MCF 10A (cell line): Measurements from ENCODE around the gene TUG1. TPM values are rescaled to one million over a fixed set of nuclear protein-coding genes. Genes with fewer than 3 reads are reported as not detected.

Source experiments
- BruUV-seq: library from RNA; stranded (reverse); fragments of 400-500 nt; replicated peaks from 2 replicates; lab custom pipeline; 2021; lab: Mats Ljungman, UMichigan
- CTCF ChIA-PET: fragments of 300-600 bp; sonication (Branson Sonifier 250); formaldehyde crosslinking; extraction: SDS; loops from one replicate; lab custom pipeline; 2021; ENCODE audit warnings: antibody characterized with exemption, inconsistent platforms; lab: Yijun Ruan, JAX
- POLR2A ChIA-PET: fragments of 300-600, 350-650 bp; sonication (Branson Sonifier 250); formaldehyde crosslinking; extraction: SDS; loops from one replicate; lab custom pipeline; 2020; ENCODE audit warnings: antibody characterized with exemption, inconsistent platforms; lab: Yijun Ruan, JAX
- DNase-seq: peaks from one replicate; pipeline ENCODE4 v3.0.0-alpha.2; 2018; ENCODE audit not compliant: unreplicated experiment
- H3K27ac Mint-ChIP-seq: one replicate; pipeline ENCODE4 v1.8.0; 2022; ENCODE audit warnings: mild to moderate bottlenecking, low read depth, mixed read lengths; ENCODE audit not compliant: unreplicated experiment
- H3K27me3 Mint-ChIP-seq: one replicate; pipeline ENCODE4 v1.8.0; 2022; ENCODE audit warnings: mixed read lengths; ENCODE audit not compliant: insufficient read depth, unreplicated experiment
- H3K36me3 Mint-ChIP-seq: one replicate; pipeline ENCODE4 v1.8.0; 2022; ENCODE audit warnings: mild to moderate bottlenecking, moderate library complexity, mixed read lengths; ENCODE audit not compliant: insufficient read depth, unreplicated experiment
- H3K4me1 Mint-ChIP-seq: one replicate; pipeline ENCODE4 v1.8.0; 2022; ENCODE audit warnings: mixed read lengths; ENCODE audit not compliant: insufficient read depth, unreplicated experiment
- H3K4me3 Mint-ChIP-seq: one replicate; pipeline ENCODE4 v1.8.0; 2022; ENCODE audit warnings: mild to moderate bottlenecking, moderate library complexity, mixed read lengths; ENCODE audit not compliant: unreplicated experiment
- H3K9me3 Mint-ChIP-seq: one replicate; pipeline ENCODE4 v1.8.0; 2022; ENCODE audit warnings: mixed read lengths; ENCODE audit not compliant: unreplicated experiment
- CTCF ChIP-seq: fragments of 200-600 bp; IDR thresholded peaks from one replicate; pipeline ENCODE4 v1.8.0; 2022; ENCODE audit warnings: antibody characterized with exemption, mild to moderate bottlenecking; ENCODE audit not compliant: unreplicated experiment
- intact Hi-C: fragments of 100-400 bp; cut with micrococcal nuclease; formaldehyde crosslinking; loops from 2 replicates; pipeline ENCODE4 v1.14.1; 2022
- total RNA-seq: library from RNA; stranded (reverse); gene quantifications from 2 replicates; pipeline ENCODE4 v1.2.3, GENCODE V29; 2022

Gene TUG1
- total RNA-seq, 1 experiment from 2014 or later = 85.5 TPM

- TF ChIP-seq CTCF = no peak
- peaks cover 17% of the 10 kb centered on the region for H3K36me3 Mint-ChIP-seq
- no peak overlapping the region for H3K27ac Mint-ChIP-seq
- ChIA-PET POLR2A (interaction anchor here (0.9 to 3.5 kb wide), 4 partner anchors 10 to 158 kb away, joined by 3 to 27 read pairs (median 4); no protein-coding TSS in a partner anchor), CTCF (interaction anchor here (0.6 to 11.3 kb wide), 22 partner anchors 11 to 338 kb away, joined by 3 to 167 read pairs (median 5); no protein-coding TSS in a partner anchor)
- peak; percentile 50 for DNase-seq
- H3K27me3 Mint-ChIP-seq = no peaks in the 10 kb centered on the region
- H3K4me3 Mint-ChIP-seq = no peak overlapping the region
- H3K4me1 Mint-ChIP-seq = no peaks in the 10 kb centered on the region
- intact Hi-C loops = loop anchor here (2.0 kb wide), 1 partner anchor 286 kb away; the partner anchor contains the start of gene SLC35E4
- H3K9me3 Mint-ChIP-seq = peaks cover 7% of the 10 kb centered on the region
- BruUV-seq = TSS peak; percentile 9
Measured at GRCh38 chr22:30921108-30921507, 48.0 kb upstream of the TUG1 start.

- H3K36me3 Mint-ChIP-seq = peaks cover 26% of the 10 kb centered on the region
- no peak overlapping the region for H3K27ac Mint-ChIP-seq
- no peaks in the 10 kb centered on the region for H3K27me3 Mint-ChIP-seq
- ChIA-PET POLR2A (interaction anchor here (0.9 to 3.5 kb wide), 2 partner anchors 117 to 159 kb away, joined by 3 to 27 read pairs; no protein-coding TSS in a partner anchor), CTCF (interaction anchor here (1.2 to 11.3 kb wide), 3 partner anchors 10 to 159 kb away, joined by 3 to 167 read pairs (median 3); no protein-coding TSS in a partner anchor)
- no peak for DNase-seq
- no TSS peak for BruUV-seq
- intact Hi-C loops = no loop called here
- TF ChIP-seq CTCF = no peak
- no peaks in the 10 kb centered on the region for H3K4me1 Mint-ChIP-seq
- H3K4me3 Mint-ChIP-seq = no peak overlapping the region
- H3K9me3 Mint-ChIP-seq = no peaks in the 10 kb centered on the region
Measured at GRCh38 chr22:30922151-30922611, 46.9 kb upstream of the TUG1 start.

GRCh38 chr22:30923168-30923900 lies 45.7 kb upstream of the TUG1 start:
- BruUV-seq = no TSS peak
- H3K36me3 Mint-ChIP-seq = peaks cover 35% of the 10 kb centered on the region
- CTCF ChIA-PET = interaction anchor here (0.6 to 11.3 kb wide), 4 partner anchors 160 to 291 kb away, joined by 3 to 167 read pairs (median 3); no protein-coding TSS in a partner anchor
- H3K27ac Mint-ChIP-seq = no peak overlapping the region
- H3K9me3 Mint-ChIP-seq = no peaks in the 10 kb centered on the region
- TF ChIP-seq CTCF = no peak
- POLR2A ChIA-PET = interaction anchor here (0.6 to 1.2 kb wide), 2 partner anchors 11 to 473 kb away, joined by 3 to 6 read pairs; no protein-coding TSS in a partner anchor
- H3K4me1 Mint-ChIP-seq = no peaks in the 10 kb centered on the region
- no peak for DNase-seq
- H3K4me3 Mint-ChIP-seq = no peak overlapping the region
- no peaks in the 10 kb centered on the region for H3K27me3 Mint-ChIP-seq
- intact Hi-C loops = no loop called here

- H3K27me3 Mint-ChIP-seq = no peaks in the 10 kb centered on the region
- H3K4me1 Mint-ChIP-seq = no peaks in the 10 kb centered on the region
- DNase-seq = no peak
- intact Hi-C loops = no loop called here
- no peak for TF ChIP-seq CTCF
- no peak overlapping the region for H3K4me3 Mint-ChIP-seq
- H3K36me3 Mint-ChIP-seq = peaks cover 56% of the 10 kb centered on the region
- ChIA-PET CTCF (interaction anchor here (1.0 kb wide), 1 partner anchor 495 kb away, joined by 3 read pairs; no protein-coding TSS in a partner anchor), POLR2A (interaction anchor here (0.6 kb wide), 1 partner anchor 169 kb away, joined by 3 read pairs; no protein-coding TSS in a partner anchor)
- H3K9me3 Mint-ChIP-seq = no peaks in the 10 kb centered on the region
- H3K27ac Mint-ChIP-seq = no peak overlapping the region
- no TSS peak for BruUV-seq
Measured at GRCh38 chr22:30925667-30926066, 43.4 kb upstream of the TUG1 start.
